ENCODE data around the gene ATP13A3. TPM values are rescaled to one million over a fixed set of nuclear protein-coding genes. Genes with fewer than 3 reads are reported as not detected.

ATP13A3 gene
- total and polyA plus RNA-seq, 2 experiments from 2014 or later, result 20.0 to 202 TPM

DNA sequence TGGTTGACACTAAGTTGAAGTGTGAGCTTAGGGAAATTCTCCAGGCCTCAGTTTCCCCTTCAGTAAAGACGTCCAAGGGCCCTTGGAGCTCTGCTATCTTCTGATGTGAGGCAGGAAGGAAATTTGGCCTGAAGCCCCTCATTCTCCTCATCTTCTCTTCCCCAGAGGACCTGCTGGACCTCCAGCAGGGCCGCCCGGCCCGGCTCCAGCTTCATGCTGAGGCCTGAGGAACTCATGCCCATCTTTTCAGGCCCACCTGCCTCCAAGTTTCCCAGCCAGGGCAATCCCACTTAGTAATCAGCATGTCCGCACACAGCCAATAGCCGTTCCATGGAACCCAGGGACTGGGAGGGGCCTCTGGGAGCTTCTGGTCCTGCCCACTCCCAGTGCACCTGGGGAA, 121.3 kb downstream of the ATP13A3 start:
- H3K36me3 ChIP-seq (ENCODE audit: insufficient read depth), result no peaks in the 10 kb centered on the region
- no peak overlapping the region for H2AFZ ChIP-seq
- H3K79me2 ChIP-seq (replicated peaks; ENCODE audit: insufficient read depth), result no peaks in the 10 kb centered on the region
- H3K27ac ChIP-seq (ENCODE audit: low read depth), result no peak overlapping the region
- Mint-ChIP-seq H3K27me3 (ENCODE audit: insufficient read depth, low read depth, poor library complexity) (peaks cover 27% of the 10 kb centered on the region), H3K4me1 (peaks cover 26% of the 10 kb centered on the region), H3K9me3 (no peaks in the 10 kb centered on the region), H3K27ac (no peak overlapping the region), H3K4me3 (no peak overlapping the region), H3K36me3 (ENCODE audit: low read depth) (no peaks in the 10 kb centered on the region)
- H3K27me3 ChIP-seq (ENCODE audit: insufficient read depth), result no peaks in the 10 kb centered on the region
- no peak overlapping the region for H3K4me3 ChIP-seq
- H3K4me2 ChIP-seq, result no peak overlapping the region
- no peak for TF ChIP-seq STAT1 (IDR thresholded peaks at IDR 0.05; ENCODE audit: unreplicated experiment)
- TF ChIP-seq, protein P1, sequence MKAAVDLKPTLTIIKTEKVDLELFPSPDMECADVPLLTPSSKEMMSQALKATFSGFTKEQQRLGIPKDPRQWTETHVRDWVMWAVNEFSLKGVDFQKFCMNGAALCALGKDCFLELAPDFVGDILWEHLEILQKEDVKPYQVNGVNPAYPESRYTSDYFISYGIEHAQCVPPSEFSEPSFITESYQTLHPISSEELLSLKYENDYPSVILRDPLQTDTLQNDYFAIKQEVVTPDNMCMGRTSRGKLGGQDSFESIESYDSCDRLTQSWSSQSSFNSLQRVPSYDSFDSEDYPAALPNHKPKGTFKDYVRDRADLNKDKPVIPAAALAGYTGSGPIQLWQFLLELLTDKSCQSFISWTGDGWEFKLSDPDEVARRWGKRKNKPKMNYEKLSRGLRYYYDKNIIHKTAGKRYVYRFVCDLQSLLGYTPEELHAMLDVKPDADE (IDR thresholded peaks at IDR 0.05), result no peak
- no peak for TF ChIP-seq EZH2 (IDR thresholded peaks at IDR 0.05; ENCODE audit: low read depth, unreplicated experiment)
- no peak for TF ChIP-seq NANOG (IDR thresholded peaks at IDR 0.05; ENCODE audit: borderline replicate concordance)
- TF ChIP-seq ZNF114 (CRISPR knock-in tag; IDR thresholded peaks at IDR 0.05), result no peak
- TF ChIP-seq, protein P2, sequence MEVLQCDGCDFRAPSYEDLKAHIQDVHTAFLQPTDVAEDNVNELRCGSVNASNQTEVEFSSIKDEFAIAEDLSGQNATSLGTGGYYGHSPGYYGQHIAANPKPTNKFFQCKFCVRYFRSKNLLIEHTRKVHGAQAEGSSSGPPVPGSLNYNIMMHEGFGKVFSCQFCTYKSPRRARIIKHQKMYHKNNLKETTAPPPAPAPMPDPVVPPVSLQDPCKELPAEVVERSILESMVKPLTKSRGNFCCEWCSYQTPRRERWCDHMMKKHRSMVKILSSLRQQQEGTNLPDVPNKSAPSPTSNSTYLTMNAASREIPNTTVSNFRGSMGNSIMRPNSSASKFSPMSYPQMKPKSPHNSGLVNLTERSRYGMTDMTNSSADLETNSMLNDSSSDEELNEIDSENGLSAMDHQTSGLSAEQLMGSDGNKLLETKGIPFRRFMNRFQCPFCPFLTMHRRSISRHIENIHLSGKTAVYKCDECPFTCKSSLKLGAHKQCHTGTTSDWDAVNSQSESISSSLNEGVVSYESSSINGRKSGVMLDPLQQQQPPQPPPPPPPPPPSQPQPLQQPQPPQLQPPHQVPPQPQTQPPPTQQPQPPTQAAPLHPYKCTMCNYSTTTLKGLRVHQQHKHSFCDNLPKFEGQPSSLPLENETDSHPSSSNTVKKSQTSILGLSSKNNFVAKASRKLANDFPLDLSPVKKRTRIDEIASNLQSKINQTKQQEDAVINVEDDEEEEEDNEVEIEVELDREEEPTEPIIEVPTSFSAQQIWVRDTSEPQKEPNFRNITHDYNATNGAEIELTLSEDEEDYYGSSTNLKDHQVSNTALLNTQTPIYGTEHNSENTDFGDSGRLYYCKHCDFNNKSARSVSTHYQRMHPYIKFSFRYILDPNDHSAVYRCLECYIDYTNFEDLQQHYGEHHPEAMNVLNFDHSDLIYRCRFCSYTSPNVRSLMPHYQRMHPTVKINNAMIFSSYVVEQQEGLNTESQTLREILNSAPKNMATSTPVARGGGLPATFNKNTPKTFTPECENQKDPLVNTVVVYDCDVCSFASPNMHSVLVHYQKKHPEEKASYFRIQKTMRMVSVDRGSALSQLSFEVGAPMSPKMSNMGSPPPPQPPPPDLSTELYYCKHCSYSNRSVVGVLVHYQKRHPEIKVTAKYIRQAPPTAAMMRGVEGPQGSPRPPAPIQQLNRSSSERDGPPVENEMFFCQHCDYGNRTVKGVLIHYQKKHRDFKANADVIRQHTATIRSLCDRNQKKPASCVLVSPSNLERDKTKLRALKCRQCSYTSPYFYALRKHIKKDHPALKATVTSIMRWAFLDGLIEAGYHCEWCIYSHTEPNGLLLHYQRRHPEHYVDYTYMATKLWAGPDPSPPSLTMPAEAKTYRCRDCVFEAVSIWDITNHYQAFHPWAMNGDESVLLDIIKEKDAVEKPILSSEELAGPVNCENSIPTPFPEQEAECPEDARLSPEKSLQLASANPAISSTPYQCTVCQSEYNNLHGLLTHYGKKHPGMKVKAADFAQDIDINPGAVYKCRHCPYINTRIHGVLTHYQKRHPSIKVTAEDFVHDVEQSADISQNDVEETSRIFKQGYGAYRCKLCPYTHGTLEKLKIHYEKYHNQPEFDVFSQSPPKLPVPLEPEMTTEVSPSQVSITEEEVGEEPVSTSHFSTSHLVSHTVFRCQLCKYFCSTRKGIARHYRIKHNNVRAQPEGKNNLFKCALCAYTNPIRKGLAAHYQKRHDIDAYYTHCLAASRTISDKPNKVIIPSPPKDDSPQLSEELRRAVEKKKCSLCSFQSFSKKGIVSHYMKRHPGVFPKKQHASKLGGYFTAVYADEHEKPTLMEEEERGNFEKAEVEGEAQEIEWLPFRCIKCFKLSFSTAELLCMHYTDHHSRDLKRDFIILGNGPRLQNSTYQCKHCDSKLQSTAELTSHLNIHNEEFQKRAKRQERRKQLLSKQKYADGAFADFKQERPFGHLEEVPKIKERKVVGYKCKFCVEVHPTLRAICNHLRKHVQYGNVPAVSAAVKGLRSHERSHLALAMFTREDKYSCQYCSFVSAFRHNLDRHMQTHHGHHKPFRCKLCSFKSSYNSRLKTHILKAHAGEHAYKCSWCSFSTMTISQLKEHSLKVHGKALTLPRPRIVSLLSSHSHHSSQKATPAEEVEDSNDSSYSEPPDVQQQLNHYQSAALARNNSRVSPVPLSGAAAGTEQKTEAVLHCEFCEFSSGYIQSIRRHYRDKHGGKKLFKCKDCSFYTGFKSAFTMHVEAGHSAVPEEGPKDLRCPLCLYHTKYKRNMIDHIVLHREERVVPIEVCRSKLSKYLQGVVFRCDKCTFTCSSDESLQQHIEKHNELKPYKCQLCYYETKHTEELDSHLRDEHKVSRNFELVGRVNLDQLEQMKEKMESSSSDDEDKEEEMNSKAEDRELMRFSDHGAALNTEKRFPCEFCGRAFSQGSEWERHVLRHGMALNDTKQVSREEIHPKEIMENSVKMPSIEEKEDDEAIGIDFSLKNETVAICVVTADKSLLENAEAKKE (CRISPR knock-in tag; IDR thresholded peaks at IDR 0.05), result no peak
- TF ChIP-seq REST (IDR thresholded peaks at IDR 0.05; ENCODE audit: unreplicated experiment), result no peak
- no peak for TF ChIP-seq POLR2AphosphoS5 (IDR thresholded peaks at IDR 0.05; ENCODE audit: low read depth)
- TF ChIP-seq EZH2phosphoT487 (IDR thresholded peaks at IDR 0.05; ENCODE audit: unreplicated experiment), result no peak
- no peak for TF ChIP-seq CREB1 (CRISPR knock-in tag; IDR thresholded peaks at IDR 0.05; ENCODE audit: low read depth)
- TF ChIP-seq ZNF331 (CRISPR knock-in tag; IDR thresholded peaks at IDR 0.05; ENCODE audit: low read depth), result no peak
- no peak for TF ChIP-seq JUNB (IDR thresholded peaks at IDR 0.05; ENCODE audit: unreplicated experiment)
- no peak for TF ChIP-seq CTCF (conservative IDR thresholded peaks at IDR 0.05; ENCODE audit: low read depth in 2 of 2)
- H3F3A ChIP-seq (replicated peaks; ENCODE audit: low read depth), result no peaks in the 10 kb centered on the region
- DNase-seq (ENCODE audit: low spot score) (no peak), ATAC-seq (no peak)
- 0 out of 2 replicates have a peak, but pooled peaks cover 14% of the 10 kb centered on the region for H3K4me1 ChIP-seq (ENCODE audit: insufficient read depth)
- H4K20me1 ChIP-seq (replicated peaks; ENCODE audit: insufficient read depth), result no peaks in the 10 kb centered on the region
- no peaks in the 10 kb centered on the region for H3K9me2 ChIP-seq (ENCODE audit: insufficient read depth)
